NCI-H2227 (cell line): ENCODE data around the gene CPED1.
"Not testable (repeated sequence)": the region's sequence is repeated elsewhere in the genome, so short reads cannot be mapped to it uniquely, and the experiment has no call there.

Experiments used
- DNase-seq: peaks from one replicate; lab custom pipeline; 2025; ENCODE audit not compliant: unreplicated experiment; lab: John Stamatoyannopoulos, UW

CPED1 gene

DNA sequence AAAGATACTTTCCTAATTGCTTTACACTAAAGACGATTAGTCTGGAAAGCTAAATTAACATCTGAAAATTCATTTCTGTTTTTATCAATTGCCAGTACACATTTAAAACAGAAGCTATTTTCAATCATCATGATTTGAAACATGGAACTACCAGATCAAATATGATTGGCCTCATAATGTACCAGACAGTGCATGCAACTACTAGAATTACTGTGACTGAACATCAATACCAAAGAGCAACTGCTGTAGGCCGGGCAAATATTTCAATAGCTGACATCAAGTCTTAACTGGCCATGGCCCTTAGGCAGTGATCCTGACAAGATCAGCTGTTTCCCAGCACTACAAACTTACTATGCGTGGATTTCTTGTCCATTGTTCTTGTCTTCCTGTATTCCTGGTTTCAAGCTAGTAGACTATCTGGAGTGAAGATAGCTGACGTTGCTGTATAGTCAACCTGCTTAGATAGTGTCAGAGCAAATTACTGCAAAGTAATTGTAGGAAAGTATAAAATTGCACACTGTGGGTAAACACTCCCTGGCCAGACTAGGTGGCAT, 318.6 kb downstream of the CPED1 start:
- no peak for DNase-seq

GRCh38 chr7:121313220-121313792, 324.8 kb downstream of the CPED1 start:
- DNase-seq, result no peak

DNA sequence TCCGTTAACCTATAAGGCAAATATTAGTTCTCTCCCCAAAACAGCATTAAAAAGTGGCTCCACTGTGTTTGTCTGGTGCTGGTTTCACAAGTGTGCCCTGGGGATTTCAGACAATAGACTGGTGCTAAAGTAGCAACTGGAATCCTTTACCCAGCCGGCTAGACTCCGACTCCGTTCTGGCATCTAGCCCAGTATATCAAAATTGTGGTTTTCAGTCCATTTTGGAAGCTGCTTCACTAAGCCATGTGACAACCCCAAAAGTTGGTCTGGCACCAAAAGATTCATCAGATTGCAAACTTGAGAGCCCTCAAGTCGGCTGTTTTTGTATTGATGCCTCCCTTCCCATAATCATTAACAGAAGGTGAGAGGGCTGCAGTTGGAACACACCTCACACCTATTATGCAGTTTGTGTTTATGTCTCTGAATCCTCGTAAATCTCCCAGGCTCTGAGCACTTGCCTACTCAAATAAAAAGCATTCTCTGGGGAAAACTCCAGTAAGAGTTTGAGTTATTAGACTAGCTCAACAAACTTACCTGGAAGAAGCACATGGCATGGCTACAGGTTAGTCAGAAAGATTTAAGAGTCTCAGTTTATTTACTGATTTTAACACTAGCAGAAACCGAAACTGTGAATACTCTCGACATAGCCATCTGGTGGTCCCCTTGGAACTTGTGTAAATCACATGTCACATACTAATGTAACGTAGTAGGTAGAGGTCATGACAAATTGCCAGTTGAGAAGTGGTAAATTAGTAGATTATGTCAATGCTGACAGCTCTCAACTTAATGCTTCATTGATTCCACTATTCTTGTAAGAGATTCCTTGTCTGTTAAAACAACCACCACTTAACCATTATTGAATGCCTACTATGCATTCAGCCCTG, 325.5 kb downstream of the CPED1 start:
- DNase-seq, result peak; percentile 77

DNA sequence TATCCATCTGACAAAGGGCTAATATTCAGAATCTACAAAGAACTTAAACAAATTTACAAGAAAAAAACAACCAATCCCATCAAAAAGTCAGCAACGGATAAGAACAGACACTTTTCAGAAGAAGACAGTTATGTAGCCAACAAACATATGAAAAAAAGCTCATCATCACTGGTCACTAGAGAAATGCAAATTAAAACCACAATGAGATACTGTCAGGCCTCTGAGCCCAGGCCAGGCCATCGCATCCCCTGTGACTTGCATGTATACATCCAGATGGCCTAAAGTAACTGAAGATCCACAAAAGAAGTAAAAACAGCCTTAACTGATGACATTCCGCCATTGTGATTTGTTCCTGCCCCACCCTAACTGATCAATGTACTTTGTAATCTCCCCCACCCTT, 326.7 kb downstream of the CPED1 start:
- DNase-seq, result not testable (repeated sequence)

GRCh38 chr7:121322460-121322859, 333.9 kb downstream of the CPED1 start:
- peak; percentile 47 for DNase-seq

- no peak for DNase-seq
These were observed 335.2 kb downstream of the CPED1 start for GRCh38 chr7:121323515-121324302.

DNA sequence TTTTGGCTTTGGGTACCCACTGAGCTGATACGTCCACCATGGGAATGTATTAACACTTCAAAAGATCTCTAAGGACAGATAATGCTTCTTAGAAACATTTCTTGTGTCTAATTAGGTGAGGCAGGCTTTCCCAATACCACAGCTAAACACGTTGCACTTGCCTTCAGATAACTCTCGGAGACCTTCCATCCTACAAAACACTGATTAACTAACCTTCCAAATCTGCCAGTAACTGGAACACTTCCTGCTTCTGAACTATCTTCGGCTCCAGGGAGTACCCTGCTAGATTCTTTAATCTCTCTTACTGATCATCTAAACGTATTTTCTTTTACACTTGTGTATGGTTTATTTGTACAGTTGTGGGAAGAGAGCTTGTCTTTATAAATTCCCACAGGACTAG, 339.2 kb downstream of the CPED1 start:
- DNase-seq, result no peak

- DNase-seq, result peak; percentile 66
These were observed 340.1 kb downstream of the CPED1 start, which contains the start of gene WNT16 for GRCh38 chr7:121328508-121329190. WNT16 (plus strand) TSS chr7:121329000; CDS start chr7:121329293, 293 bp downstream.

- peak; percentile 48 for DNase-seq
These were observed 340.9 kb downstream of the CPED1 start for GRCh38 chr7:121329191-121330052.

- peak; percentile 22 for DNase-seq
These were observed 341.7 kb downstream of the CPED1 start for GRCh38 chr7:121330053-121330833.

DNA sequence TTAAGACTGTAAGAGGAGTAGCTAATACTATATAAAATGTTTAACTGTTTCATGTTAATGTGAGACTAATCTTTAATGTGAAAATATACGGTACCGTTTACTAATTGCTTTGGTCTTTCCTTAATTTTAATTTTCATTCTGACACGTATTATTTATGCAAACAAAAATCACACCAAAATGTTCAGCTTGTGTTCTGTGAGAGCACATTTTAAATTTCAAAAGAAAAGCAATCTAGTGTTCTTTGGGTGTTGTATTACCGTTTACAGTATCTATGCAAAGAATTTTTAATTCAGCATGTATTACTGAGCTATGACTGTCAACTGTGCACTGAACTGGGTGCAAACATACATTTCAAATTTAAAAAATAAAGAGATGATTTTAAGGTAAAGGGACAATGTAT, 342.5 kb downstream of the CPED1 start:
- DNase-seq, result no peak

- no peak for DNase-seq
These were observed 343.1 kb downstream of the CPED1 start for GRCh38 chr7:121331574-121331973.

GRCh38 chr7:121334376-121334775, 345.9 kb downstream of the CPED1 start:
- DNase-seq, result no peak

DNA sequence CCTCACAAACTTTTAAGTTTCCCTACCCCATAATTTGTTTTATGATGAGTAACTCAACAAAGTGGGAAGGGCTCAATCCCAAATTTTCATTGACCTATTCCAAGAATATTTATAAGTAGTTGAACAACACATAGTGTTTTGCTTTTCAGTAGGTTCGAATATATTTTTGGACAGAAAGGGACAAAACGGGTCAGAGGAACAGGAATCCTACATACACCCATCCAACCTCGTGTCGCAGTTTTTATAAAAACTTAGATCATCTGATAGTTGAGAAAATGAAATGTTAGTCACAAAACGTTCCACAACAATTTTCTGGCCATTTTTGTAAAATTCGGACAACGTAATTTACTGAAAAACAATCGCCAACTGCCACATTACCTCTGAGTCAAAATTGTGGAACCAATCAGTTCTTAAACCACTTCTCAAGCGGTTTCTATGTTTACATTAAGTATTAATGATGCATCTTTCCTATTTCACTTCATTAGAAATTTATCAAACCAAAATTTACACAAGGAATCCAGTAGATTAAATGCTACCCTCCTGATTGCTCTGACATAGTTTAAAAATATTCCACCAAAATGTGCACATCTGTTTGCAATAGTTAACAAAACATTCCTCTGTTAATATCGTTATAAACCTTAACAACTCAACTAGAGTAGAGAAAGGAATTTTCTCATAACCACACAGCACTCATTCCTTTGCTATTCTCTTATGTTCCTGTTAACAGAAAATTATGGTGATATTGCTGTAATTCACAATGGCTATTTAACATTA, 346.6 kb downstream of the CPED1 start:
- DNase-seq, result no peak

DNA sequence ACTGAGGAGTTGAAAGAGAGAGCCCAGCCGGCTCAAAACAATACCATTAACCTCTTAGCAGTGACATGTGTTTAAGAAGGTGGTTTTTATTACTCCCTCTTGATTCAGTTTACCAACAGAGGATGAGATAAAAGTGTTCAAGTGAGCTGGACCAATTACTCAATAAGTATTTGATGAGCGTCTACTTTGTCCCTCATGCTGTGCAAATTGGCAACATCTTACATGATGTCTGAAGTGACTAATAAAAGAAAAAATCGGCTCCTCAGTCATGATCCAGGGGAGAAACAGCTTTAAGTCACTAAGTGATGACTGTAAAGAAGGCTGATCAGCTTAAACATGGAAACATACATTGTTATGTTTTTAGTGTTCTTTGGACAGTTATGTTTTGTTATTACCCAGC, 348.1 kb downstream of the CPED1 start:
- peak; percentile 26 for DNase-seq

DNA sequence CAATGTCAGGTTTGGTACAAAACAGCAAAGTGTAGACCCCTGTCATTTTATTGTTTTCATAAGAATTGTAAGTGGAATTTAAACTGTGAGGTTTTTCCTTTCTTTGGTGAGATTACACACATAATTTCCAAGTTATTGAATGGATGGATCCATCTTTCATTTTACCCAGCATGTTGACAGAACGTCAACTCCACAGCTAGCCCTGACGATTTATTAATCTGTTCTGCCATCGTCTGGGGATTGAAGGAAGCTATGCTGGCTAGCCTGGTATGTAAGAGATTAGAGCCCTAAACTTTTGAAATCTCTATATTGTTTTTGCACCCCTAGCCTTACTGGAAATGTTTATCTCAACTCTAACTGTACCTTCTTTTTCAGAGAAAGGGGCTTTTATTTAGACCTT, 348.9 kb downstream of the CPED1 start:
- DNase-seq, result peak; percentile 44

DNA sequence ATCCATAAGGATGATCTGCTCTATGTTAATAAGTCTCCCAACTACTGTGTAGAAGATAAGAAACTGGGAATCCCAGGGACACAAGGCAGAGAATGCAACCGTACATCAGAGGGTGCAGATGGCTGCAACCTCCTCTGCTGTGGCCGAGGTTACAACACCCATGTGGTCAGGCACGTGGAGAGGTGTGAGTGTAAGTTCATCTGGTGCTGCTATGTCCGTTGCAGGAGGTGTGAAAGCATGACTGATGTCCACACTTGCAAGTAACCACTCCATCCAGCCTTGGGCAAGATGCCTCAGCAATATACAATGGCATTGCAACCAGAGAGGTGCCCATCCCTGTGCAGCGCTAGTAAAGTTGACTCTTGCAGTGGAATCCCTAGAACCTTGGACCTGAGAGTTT, 350.6 kb downstream of the CPED1 start:
- DNase-seq, result no peak

DNA sequence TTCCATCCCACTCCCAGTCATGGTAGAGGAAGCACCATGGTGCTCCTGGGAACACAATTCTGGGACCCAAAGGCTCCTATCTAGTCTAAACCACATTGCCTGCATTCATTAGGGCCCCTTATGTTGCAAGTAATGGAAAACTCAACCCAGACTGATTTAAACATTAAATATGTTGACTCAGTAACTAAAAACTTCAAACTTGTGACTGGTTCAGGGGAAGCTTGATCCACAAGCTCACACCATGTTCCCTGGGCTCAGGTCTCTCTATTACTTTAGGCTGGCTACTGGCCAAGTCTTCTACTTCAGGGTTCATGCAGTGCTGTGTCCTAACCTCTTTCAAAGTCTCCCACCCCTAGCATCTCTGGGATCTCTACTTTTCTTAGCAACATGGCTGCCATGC, 353.4 kb downstream of the CPED1 start:
- no peak for DNase-seq
